Stimulated activated CD4-positive, alpha-beta T cell treated with anti-CD3 and anti-CD28 coated beads, TNF-alpha, amount 100 ng/mL, for 4 hours (primary cell): ENCODE measurements around the gene GABBR2.
A peak's percentile ranks its signal among the peaks of the same experiment; 100 is the strongest.

ENCODE experiments used
- DNase-seq, 3 experiments: peaks; one replicate each; pipeline ENCODE4 v3.0.0-alpha.2; 2020; ENCODE audit warnings: low read depth in 3 of 3

Gene GABBR2

DNA sequence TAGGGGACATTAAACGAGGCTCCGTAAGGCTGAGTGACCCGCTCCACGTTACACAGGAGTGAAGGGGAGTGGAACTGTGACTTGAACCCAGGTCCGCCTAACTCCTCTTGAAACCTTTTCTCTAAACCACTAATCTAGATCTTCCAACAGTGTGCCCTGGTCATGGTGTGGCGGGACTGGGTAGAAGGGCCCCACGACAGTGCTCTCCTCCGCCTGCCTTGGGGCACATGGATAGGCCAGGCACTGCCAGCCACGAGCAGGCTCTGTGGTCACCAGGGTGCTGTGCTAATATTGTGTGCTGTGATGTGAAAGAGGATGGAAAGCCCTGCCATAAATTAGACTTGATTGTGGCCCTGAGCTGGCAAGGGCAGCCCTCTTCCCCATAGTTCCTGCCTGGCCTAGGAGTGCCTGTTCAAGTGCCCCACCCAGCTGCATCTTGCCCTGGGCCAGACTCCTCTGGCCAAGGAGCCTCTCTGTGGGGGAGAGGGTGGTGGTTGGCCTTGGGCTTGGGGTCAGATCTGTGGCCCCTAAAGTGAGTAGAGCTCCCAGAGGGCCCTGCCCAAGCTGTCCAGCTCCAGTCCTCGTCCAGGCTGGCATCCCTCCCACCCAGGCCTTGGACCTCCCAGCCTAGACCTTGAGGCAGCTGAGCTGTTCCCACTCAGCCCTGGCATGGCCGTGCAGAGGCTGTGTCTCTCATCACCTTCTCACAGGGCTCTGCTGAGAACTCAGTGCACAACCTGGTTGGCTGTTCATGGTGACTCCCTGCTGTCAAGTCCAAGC is 385.5 kb downstream of the GABBR2 start:
- no peak for DNase-seq

DNA sequence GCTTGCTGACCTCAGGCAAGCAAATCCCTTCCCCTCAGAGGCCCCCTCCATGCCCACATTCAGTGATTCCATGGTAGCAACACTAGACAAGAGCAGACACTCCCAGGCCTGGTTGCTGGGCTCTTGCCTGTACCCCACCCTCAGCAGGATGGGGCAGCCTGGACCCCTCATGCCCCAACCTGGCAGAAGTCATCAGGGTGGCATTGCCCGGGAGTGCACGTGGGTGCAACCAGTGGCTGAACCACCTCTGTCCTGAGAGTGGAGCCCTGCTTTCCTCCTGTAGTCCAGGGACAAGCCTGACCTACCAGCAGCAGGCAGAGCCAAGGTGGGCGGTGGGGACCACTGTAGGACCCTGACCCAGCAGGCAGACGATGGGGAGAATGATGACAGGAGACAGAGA is 387.5 kb downstream of the GABBR2 start:
- DNase-seq = no peak

DNA sequence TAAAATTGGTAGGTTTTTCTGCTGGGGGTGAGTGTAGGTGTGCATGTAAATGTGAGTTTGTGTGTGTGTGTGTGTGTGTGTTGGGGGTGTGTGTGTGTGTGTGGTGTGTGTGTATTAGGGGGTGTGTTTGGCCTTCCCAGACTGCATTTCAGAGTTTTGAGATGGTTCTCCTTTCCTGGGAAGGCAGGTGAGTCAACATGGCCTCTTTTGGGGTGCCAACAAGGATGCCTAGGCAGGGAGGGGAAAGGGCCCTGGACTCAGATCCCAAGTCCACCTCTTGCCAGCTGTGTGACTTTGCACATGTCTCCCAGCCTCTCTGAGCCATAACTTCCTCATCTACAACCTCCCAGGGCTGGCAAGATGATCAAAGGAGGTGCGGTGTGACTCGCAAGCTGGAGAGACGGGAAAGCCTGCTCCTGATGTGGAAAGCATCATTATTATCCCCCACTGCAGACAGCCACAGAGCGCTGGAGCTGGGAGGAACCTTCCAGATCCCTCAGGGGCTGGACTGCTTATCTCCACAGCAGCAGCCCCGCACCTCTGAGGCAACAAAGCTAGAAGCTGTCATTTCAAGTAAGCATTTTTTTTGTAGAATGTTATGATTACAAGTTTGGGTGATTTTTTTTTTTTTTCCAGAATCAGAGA is 389.8 kb downstream of the GABBR2 start:
- DNase-seq = no peak

DNA sequence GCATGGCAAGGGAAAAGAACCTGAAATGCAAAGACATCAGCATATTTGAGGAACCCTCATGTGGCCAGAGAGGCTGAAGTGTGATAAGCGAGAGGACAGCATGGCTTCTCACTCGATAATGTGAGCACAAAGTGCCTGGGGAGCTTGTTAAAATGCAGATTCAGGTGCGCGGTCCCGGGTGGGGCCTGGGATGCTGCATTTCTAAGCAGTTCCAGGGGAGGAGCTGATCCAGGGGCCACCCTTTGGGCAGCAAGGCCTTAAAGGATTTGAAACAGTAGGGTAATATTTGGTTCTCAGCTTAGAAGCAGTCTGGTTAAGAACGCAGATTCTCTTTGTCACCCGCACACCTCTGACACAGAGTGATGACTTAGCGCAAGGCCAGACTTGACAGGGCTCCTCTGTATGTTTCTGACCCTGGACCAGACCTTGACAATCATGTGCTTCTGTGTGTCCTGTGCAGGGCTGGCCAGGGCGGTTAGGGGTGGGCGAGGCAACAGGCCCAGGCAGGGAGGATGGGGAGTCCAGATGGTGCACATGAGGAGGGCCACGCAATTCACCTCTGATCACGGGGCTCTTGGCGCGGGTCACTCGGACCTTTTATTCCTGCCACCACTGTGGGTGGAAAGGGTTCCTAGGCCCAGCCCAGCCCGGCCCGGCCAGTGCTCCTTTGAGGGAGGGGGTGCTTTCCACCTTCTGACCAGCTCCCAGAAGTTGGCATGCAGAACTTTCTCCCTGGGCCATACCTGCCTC is 390.5 kb downstream of the GABBR2 start:
- DNase-seq = no peak

DNA sequence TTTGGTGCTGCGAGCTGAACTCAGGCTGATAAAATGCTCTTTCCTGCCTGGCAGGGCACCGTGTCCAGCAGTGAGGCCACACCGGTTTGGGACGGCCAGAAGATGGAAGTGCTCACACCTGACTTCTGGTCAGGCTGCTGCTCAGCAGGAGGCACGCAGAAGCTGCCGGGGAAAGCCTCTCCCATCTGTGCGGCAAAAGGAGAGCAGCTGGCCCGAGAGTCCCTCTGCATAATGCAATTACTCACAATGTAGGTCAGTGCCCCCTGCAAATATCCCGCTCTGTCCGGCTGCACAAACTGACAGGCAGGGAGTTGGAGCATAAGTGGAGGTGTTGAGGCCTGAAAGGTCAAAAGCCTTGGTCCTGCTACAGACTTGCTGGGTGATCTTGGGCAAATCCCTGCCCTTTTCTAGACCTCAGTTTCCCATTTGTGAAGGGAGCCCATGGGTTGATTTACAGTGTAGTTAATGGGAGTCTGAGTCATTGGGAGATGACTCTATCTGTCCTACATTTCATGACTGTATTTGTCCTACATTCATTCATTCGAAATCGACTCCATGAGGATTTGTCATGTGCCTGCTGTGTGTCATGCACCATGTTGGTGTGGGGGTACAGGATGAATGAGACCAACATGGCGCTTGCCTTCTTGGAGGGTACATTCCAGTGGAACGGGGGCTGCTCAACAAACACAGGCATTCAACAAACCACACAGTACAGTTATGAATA is 391.4 kb downstream of the GABBR2 start:
- no peak for DNase-seq

DNA sequence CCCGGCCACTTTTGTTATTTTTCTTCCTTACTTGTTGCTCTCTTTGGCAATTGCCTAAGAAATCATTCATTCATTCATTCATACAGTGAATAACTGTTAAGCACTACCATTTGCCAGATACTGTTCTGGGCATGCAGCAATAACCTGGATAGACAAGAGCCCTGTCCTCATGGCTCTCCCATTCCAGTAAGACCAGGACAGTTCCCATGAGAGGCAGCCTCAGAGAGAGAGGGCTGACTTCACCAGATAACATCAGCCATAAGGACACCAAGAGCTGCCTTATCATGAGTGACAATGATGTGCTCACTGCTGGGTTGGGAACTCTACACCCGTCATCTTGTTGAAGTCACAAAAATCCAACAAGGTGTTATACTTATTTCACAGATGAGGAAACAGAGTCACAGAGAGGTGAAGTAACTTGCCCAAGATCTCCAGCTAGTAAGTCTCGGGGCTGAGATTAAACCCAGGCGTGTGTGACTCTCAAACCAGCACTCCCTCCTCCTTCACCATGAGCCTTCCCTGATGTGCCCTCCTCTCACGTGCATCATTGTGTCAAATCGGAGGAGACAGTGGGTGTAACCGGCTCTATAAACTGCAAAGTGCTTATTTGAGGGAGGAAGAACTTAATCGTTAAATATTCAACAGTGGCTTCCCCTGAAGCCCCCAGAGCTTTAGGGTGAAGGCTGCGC is 392.1 kb downstream of the GABBR2 start:
- DNase-seq = no peak

DNA sequence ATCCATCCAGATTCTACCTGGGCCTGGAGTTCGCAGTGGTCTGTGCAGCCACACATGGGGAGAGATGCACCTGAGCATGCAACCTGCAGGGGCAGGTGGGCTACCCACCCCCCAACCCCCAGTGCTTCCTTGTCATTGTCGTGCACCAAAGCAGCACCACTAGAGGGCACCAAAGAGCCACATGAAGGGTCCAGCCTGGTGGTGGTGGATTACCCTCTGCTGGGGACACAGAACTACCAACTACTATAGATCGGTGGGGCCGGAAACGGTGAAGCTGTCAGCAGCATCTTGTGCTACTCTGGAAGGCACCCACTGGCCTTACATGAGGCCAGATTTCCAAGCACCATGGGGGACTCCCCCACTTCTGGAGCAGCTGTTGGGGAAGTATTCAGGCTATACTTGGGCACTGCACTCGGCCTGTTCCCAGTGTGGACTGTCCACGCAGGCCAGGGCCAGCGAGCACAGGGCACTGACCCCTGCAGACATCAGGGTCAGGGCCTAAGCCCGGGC is 393.1 kb downstream of the GABBR2 start:
- peak; percentile 46 to 54 (median 46) for DNase-seq

DNA sequence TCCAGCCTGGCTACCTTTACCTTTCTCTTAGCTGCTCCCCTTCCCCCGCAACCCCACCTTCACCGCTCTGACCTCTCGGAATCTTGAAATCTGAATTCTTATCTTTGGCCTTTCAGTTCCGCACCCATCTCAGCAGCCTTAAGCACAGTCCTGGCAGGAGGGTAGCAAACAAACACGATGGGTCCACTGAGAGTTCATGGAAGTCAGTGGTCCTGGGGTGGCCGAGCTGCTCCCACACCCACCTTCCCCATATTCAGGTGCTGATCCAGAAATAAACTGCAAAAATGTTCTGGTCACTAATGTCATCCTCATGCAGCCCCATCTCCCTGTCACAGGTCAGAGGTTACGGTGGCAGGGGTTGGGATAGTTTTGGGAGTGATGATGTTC is 393.7 kb downstream of the GABBR2 start:
- no peak for DNase-seq

DNA sequence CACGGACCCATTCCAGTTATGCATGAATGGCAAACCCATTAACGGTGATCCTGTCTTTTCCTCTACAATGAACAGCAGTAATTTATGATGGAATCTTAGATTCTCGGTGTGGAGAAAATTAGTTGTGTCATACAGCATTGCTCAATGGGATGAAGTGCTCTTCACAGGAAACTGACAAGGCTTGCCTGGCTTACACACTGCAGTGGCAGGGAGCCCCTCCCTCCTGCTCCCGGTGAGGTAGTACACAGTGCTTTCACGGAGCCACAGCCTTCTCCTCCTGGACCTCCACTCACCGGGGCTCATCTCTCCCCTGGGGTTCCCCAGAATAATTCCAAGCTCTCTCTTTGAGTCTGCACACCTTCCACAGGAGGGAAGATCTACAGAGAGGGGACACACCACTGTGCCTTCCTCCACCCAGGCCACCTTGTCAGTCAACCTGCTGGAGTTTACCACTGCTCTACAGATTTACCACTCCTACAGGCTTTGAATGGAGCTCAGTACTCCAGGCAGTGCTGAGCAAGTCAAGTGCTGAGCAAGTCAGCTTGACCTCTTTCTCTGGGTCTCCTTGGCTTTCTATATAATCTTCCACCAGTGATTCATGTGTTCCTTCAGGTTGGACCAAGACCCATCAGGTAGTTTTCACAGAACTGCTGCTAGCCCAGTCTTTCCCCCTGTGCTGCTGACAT is 394.2 kb downstream of the GABBR2 start:
- no peak for DNase-seq

DNA sequence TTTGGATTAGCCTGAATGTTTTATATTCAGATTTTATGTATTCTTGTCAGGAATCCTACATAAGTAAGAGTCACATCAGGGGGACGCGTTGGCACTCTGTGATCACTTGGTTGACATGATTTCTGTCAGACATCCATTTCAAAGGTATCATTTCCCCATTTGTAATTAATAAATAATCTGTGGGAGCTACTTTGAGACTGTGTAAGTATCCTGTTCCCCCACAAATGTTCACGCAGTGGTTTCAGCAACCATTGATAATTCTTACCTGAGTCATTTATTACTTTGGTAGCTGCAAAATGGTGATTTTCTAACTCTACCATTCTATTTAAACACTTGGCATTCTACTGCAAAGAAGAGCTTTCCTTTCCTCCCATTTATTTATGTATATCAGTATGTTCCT is 396.4 kb downstream of the GABBR2 start:
- DNase-seq = no peak

DNA sequence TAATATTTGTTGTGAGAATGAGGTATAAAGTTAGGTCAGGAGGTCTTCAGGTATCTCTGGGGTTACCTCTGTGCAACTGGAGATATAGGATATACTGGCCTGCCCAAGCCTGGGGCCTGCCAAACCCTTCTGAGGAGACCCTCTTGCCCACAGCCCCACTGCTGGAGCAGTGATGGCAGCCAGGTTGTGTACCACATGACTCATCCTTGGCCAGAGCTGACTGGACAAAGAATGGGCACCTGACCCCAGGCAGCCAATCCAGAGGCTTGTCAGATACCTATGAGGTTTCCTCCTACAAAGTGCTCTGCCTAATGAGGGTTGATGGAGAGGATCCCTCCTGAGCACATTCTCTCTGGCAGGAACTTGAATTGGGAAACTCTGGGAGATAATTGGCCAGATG is 397.2 kb downstream of the GABBR2 start:
- DNase-seq = no peak

DNA sequence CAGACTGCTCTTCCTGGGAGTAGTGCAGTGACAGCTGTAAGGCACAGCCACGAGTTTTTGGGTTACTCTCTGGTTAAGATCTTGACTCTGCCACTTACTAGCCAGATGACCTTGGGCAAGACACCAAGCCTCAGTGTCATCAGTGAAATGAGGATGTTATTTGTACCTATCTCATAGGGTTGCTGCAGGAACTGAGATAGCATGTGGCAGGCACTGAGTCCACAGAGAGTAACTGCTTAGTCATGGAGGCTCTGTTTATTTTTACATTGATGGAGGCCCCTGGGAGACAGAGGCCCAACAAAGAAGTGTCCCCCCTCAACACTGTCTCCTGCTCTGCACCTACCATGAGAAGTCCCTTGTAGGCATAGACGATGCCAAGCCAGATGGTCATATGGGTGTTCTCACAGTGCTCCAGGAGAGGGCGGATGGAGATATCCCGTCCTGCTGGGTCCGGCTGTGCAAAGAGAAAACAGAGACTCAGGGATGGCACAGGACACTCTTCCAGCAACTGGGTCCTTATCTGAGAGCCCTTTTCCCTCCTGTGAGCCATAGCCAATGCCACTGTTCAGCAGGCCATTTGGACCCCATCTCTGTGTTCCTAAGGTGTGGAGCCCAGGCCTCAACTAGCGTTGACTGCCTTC is 397.9 kb downstream of the GABBR2 start:
- DNase-seq = no peak

DNA sequence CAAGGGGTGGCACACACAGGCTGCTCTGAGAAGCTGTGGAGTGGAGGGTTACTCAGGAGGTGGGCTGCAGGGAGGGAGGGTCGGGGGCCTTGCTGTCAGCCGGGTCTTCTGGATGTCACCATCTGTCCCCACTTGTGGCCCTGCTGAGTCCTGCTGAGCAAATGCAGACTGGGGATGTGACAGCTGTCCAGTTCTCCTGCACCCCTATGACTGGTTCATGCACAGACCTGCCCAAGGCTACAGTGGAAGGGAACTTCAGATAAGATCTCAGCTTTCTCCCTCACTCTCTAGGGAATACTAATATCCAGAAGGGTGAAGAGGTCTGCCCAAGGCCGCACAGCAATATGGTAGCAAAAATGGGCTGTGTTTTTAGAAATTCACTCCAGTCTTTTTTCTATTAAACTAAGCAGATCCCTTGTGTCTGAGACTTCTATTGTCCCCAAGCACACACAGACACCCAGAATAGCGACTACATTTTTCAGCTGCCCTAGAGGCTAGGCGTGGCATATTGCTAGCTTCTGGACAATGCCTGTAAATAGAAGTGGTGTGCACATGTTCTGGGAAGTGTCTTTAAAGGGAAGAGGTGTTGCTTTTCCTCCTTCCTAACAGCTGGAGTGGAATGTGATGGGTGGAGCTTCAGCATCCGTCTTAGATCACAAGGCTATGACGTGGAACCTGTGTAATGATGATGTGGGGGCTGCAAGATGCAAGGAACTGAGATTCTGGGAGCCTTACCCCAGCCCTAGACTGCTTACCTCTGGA is 402.2 kb downstream of the GABBR2 start:
- no peak for DNase-seq

DNA sequence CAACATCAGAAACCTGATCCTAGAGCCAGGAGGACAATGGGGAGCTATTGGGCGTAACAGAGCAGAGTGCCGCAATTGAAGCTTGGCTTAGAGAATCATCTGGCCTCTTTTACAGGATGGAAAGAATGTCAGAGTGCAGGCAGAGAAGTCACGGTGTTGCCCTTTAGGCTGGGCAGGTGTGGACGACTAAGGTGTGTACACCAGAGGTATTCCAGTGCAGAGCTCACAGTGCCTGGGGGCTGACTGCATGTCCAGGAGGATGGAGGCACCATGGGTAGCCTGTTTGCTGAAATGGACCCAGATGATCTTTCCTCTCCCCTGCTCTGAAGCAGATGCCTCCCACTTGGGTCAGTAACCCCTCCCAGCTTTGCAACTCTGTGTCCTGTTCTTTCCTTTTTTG is 404.4 kb downstream of the GABBR2 start:
- DNase-seq = no peak

DNA sequence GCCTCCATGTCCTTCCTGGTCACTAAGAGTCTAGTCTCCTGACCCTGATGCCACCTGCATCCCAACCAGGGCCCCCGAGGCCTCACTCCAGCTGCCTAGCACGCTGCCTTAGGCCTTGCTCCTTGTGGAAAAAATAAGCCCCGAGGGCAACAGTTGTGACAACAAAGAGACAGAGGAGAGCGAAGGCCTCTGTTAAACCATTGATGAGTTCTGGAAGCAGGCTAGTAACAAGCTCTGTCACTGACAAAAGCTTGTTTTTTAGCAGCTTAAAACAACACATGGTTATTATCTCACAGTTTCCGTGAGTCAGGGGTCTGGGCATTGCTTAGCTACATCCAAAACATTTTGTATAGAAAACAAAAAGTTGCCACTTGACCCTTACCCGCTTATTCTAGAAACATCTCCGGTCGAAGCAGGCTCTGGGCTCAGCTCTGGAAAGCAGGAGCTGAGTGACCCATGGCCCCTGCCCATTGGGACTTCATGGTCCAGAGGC is 405.1 kb downstream of the GABBR2 start:
- DNase-seq = no peak

DNA sequence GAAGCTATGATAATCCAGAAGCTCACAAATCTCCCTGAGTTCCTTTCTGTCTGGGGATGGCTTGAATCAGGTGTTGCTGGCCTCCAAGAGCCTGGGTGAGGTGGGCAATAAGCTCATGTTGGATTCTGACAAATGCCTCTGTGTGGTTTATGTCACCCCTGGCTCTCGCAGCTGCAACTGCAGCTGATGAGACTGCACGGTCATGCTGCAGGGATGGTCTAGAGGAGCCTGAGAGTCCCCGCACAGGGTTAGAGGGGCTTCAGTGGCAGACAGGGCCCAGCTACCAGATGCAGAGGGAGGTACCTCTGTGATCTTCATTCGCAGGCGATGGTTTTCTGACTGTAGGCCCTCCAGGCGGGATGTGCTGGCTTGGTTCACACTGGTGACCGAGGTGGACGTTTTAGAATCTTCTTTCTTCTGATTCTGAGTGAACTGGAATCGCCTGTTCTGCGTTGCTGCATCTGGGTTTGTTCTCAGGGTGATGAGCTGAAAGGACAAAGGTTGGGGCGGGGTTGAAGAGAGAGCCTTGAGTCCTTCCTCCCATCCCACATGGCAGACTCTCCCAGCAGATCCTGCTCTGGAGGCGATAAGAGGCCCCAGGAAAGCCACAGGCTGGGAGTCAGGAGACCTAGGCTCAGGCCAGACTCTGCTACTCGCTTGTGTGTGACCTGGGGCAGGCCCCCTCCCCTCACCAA is 405.6 kb downstream of the GABBR2 start:
- DNase-seq = no peak

DNA sequence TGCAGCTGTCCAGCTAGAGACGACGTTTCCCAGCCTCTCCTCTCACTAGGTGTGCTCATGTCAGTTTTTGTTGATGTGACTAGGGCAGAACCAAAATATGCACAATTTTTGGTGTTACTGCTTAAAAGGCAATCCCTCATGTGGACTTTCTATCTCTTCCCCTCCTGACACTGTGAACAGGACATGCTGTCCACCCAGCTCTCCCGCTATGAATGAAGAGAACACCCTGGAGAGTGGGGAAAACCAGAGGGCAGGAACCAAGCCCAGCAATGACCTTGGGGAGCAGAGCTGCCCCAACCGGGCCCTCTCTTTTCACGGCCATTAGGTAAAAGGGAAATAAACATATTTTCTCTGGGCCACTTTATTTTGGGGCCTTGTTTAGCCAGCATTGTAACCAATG is 406.6 kb downstream of the GABBR2 start:
- DNase-seq = no peak

DNA sequence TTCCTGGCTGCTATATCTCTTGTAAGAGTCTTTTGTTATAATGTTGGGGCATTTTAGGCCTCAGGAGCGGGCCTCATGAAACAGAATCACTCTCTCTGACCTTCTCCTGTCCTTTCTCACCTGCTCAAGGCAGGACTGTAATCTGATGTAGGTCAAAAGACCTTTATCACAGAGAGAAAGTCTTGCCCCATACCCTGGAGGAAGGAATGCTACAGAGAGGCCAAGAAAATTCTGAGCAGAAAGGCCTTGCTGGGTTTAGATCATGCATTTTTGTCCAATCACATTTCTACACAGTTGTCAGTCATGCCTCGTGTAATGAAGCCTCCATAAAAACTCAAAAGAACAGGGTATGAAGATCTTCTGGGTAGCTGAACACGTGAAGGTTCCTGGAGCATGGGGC is 408.1 kb downstream of the GABBR2 start:
- DNase-seq = no peak

DNA sequence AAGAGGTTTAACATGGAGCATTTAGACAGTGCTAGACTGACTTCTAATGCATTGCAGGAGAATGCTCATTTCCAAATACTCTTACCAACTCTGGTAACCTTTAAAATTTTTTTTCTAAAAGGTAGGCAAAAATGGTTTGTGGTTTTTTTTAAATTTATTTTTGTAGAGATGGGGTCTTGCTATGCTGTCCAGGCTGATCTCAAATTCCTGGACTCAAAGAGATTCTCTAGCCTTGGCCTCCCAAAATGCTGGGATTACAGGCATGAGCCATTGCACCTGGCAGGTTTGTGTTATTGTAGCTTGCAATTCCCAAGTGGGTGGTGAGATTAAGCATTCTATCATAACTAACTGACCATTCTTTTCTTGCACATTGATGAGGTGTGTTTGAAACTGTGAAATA is 410.3 kb downstream of the GABBR2 start:
- no peak for DNase-seq
